CD4-positive, alpha-beta T cell treated with Interleukin-17A for 1 hour (primary cell): ENCODE data around the gene RNF34.

Source experiments
- DNase-seq: peaks from one replicate; pipeline ENCODE4 v3.0.0-alpha.2; 2020

RNF34 gene

GRCh38 chr12:121467638-121468498 lies 68.0 kb downstream of the RNF34 start:
- no peak for DNase-seq

GRCh38 chr12:121468499-121468801 lies 68.5 kb downstream of the RNF34 start:
- DNase-seq, result no peak

- no peak for DNase-seq
Measured at GRCh38 chr12:121470751-121471150, 70.8 kb downstream of the RNF34 start.

GRCh38 chr12:121472150-121472905 lies 72.4 kb downstream of the RNF34 start:
- no peak for DNase-seq
